Spleen (tissue), 11 donors: ENCODE measurements around the gene SNAPC5. TPM values are rescaled to one million over a fixed set of nuclear protein-coding genes. Genes with fewer than 3 reads are reported as not detected.

Experiments
- DNase-seq: peaks from one replicate; pipeline ENCODE4 v3.0.0-alpha.2; 2020
- H3K27ac ChIP-seq, 8 donors: fragments of 200-600 bp; sonication (generic) in 7 of 8; 1 replicate in 4 of 8; 2 replicates in 4 of 8; pipeline versions ENCODE4 v1.5.0 to v1.8.0; 2016 to 2021; ENCODE audit warnings: inconsistent platforms in 4 of 8, mild to moderate bottlenecking in 4 of 8, moderate library complexity in 1 of 8
- H3K27me3 ChIP-seq, 7 donors: fragments of 200-600 bp; sonication (generic) in 6 of 7; replicated peaks in 1 of 7; 1 replicate in 4 of 7; 2 replicates in 3 of 7; pipeline versions ENCODE4 v1.5.0 to v1.8.0; 2016 to 2021; ENCODE audit warnings: inconsistent platforms in 3 of 7, mild to moderate bottlenecking in 1 of 7
- H3K36me3 ChIP-seq, 6 donors: fragments of 200-600 bp; sonication (generic) in 5 of 6; 1 replicate in 4 of 6; 2 replicates in 2 of 6; pipeline versions ENCODE4 v1.5.0 to v1.8.0; 2016 to 2021; ENCODE audit warnings: inconsistent platforms in 2 of 6
- H3K4me1 ChIP-seq, 6 donors: fragments of 200-600 bp; sonication (generic) in 5 of 6; 1 replicate in 3 of 6; 2 replicates in 3 of 6; pipeline versions ENCODE4 v1.5.0 to v1.8.0; 2016 to 2021; ENCODE audit warnings: inconsistent platforms in 3 of 6
- H3K4me3 ChIP-seq, 8 donors: fragments of 200-600 bp; sonication (generic) in 7 of 8; 1 replicate in 4 of 8; 2 replicates in 4 of 8; pipeline versions ENCODE4 v1.5.0 to v1.8.0; 2016 to 2021; ENCODE audit warnings: inconsistent platforms in 4 of 8, mild to moderate bottlenecking in 4 of 8, moderate library complexity in 2 of 8
- H3K9me3 ChIP-seq, 8 donors: fragments of 200-600 bp; sonication (generic) in 7 of 8; 1 replicate in 4 of 8; 2 replicates in 4 of 8; pipeline versions ENCODE4 v1.5.0 to v1.8.0; 2016 to 2021; ENCODE audit warnings: inconsistent platforms in 4 of 8
- POLR2A ChIP-seq, 3 donors: fragments of 450-650 bp; IDR thresholded peaks; one replicate each; pipeline ENCODE4 v1.5.1; 2017; ENCODE audit warnings: antibody characterized with exemption in 3 of 3, mild to moderate bottlenecking in 1 of 3
- POLR2AphosphoS5 ChIP-seq, 3 donors: sonication (generic); formaldehyde crosslinking; IDR thresholded peaks; one replicate each; pipeline ENCODE4 v1.5.1; 2017; ENCODE audit warnings: antibody characterized with exemption in 3 of 3
- WGBS, 5 donors: extraction: QIAGEN DNeasy Blood & Tissue Kit in 3 of 5; methylation state at CpG; one replicate each; pipeline versions ENCODE4 v1.1.5 to v1.1.7; 2013 to 2018; 5-methylcytosine and 5-hydroxymethylcytosine counted together
- intact Hi-C: fragments of 100-400 bp; cut with DNase I; formaldehyde crosslinking; loops from one replicate; pipeline ENCODE4 v1.15.0; 2023; ENCODE audit warnings: low total_unique reads
- polyA plus RNA-seq, 3 donors: library from polyadenylated mRNA; stranded (reverse); fragments of 200-250 nt; gene quantifications; one replicate each; pipeline ENCODE4 v1.2.1, GENCODE V29; 2013
- total RNA-seq, 7 donors: library from RNA; depleted of rRNA in 3 of 7; stranded (reverse); fragments of >200 nt in 3 of 7; fragmentation: NEBNext Ultra II Directional in 4 of 7; extraction: Animal tissue kit (Norgen Biotek cat#: 25700) in 4 of 7; gene quantifications; one replicate each; pipeline versions ENCODE4 v1.1.0 to v1.2.1, GENCODE V29; 2016 to 2021
- TF ChIP-seq, protein P1 (sequence below), 11 experiments: fragments of 200-600 bp in 7 of 11; fragments of 450-650 bp in 4 of 11; sonication (generic) in 4 of 11; IDR thresholded peaks in 8 of 11; conservative IDR thresholded peaks in 3 of 11; 1 replicate in 7 of 11; 2 replicates in 4 of 11; pipeline versions ENCODE4 v1.4.0 to v1.8.0; 2016 to 2021; ENCODE audit warnings: antibody characterized with exemption in 11 of 11, inconsistent platforms in 4 of 11, mild to moderate bottlenecking in 1 of 11
- donor health status: healthy with polysubstance abuse.
- donor health status: DM: no; HTN: no; CAD: no; lungs with moderate emphysema.
- donor health status: DM: no; HTN: no; CAD: no.
- donor health status: Bipolar disorder and iron deficiency.
- donor health status: healthy.
- donor health status: DM: no; HTN: no; CAD: no.
- donor health status: DM: yes; HTN: yes; CAD: no.

SNAPC5 gene
- total and polyA plus RNA-seq, 10 donors, result 20.0 to 46.8 (median 26.5) TPM

DNA sequence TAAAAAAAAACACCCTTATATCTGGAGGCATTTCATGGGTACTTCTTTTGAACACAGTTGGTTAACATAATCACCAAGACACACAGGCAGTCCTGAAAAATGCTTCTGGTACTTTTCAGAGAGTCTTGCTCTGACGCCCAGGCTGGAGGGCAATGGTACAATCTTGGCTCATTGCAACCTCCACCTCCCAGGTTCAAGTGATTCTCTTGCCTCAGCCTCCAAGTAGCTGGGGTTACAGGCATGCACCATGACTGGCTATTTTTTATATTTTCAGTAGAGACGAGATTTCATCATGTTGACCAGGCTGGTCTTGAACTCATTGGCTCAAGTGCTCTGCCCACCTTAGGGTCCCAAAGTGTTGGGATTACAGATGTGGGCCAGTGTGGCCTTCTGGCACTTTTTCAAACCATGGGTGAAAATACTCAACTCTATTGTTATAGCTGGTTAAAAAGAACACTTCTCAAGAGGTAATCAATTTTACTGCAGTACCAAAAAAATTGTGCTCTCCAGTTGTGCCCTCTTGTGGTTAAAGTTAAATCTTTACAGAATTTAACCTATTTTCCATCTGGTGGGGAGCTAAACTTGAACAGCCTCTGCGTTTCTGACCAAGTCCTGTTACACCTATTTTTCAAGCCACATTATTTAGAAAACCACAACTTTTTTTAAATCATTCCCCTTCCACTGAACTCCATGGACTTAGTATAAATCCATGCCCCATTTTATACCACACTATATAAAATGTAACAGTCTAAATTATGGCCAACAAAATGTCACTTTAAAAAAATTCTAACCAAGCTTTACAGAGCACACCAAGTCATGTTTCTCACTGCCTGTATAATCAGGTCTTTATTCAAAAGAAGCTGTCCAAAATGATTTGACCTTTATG, 1.2 kb upstream of the SNAPC5 start:
- Histone ChIP-seq H3K9me3 (no peaks in the 10 kb centered on the region), H3K27ac (peak overlapping the region in 5 of 8 donors; percentile 90 to 95 (median 93)), H3K4me1 (peaks cover 27 to 90% (median 69%) of the 10 kb centered on the region in 6 donors), H3K4me3 (no peak overlapping the region), H3K36me3 (peaks cover 0 to 78% (median 70%) of the 10 kb centered on the region in 6 donors), H3K27me3 (no peaks in the 10 kb centered on the region)
- DNase-seq, result no peak
- TF ChIP-seq, protein P1, sequence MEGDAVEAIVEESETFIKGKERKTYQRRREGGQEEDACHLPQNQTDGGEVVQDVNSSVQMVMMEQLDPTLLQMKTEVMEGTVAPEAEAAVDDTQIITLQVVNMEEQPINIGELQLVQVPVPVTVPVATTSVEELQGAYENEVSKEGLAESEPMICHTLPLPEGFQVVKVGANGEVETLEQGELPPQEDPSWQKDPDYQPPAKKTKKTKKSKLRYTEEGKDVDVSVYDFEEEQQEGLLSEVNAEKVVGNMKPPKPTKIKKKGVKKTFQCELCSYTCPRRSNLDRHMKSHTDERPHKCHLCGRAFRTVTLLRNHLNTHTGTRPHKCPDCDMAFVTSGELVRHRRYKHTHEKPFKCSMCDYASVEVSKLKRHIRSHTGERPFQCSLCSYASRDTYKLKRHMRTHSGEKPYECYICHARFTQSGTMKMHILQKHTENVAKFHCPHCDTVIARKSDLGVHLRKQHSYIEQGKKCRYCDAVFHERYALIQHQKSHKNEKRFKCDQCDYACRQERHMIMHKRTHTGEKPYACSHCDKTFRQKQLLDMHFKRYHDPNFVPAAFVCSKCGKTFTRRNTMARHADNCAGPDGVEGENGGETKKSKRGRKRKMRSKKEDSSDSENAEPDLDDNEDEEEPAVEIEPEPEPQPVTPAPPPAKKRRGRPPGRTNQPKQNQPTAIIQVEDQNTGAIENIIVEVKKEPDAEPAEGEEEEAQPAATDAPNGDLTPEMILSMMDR (IDR thresholded peaks at IDR 0.05 in 8 of 11, conservative IDR thresholded peaks at IDR 0.05 in 3 of 11), result peak in 4 of 11 experiments; percentile 22 to 46 (median 30)
- no peak for TF ChIP-seq POLR2A (IDR thresholded peaks at IDR 0.05)
- WGBS, 5 donors, result 42 to 61% (median 59%) methylated on average over 3 of the region's 3 CpGs
- intact Hi-C loops, result loop anchor here (5.0 kb wide), 1 partner anchor 206 kb away; the partner anchor contains the start of gene DIS3L

DNA sequence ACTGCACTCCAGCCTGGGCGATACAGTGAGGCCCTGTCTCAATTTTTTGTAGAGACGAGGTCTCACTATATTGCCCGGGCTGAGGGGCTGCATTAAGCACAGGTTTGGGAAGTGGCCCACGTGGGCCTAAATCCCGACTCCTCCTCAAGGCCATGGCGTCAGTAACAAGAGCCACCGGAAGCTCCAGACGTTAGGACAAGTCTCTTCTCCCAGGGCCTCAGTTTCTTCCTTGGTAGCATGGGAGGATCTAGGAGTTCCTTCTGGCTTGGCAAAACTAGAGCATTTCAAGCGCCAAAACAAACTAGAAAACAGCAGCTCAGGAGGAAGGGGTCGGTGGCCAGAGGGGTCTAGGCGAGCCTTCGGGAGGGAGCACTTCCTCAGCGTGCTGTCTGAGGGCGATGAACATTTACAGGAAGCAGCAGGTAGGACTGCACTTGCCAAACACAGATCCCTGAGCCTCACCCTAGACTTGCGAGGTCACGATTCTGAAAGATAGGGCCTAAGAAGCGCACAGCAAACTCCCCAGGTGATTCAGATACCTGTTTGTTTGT, 536 bp downstream of the SNAPC5 start:
- intact Hi-C loops, result loop anchor here (5.0 kb wide), 1 partner anchor 205 kb away; the partner anchor contains the start of gene DIS3L

DNA sequence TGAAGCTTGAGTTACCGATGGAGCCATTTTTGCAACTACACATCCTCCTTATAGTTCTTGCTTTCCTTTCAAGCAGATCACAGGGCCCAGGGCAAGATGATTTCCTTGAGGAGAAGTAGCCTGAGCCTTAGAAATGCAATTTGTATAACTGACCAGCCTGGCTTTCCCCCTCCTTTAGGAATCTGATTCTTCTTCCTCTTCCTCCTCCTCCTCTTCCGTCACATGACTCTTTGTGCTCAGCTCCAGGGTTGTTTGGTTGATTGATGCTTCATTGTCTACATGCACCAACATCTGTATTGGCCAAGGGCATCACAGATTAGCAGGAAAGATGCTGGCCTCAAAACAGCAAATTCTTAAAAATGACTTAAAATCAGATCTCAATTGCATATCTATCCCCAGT, 3.3 kb downstream of the SNAPC5 start:
- Histone ChIP-seq H3K27me3 (no peaks in the 10 kb centered on the region), H3K4me3 (no peak overlapping the region), H3K36me3 (peaks cover 3 to 83% (median 71%) of the 10 kb centered on the region in 6 donors), H3K27ac (peak overlapping the region in 3 of 8 donors; percentile 29 to 49 (median 43)), H3K4me1 (peaks cover 11 to 69% (median 45%) of the 10 kb centered on the region in 6 donors), H3K9me3 (no peaks in the 10 kb centered on the region)
- intact Hi-C loops, result no loop called here
- WGBS, 5 donors, result 52 to 88% (median 61%) methylated on average over 2 of the region's 2 CpGs
- no peak for TF ChIP-seq POLR2AphosphoS5 (IDR thresholded peaks at IDR 0.05)
- no peak for TF ChIP-seq POLR2A (IDR thresholded peaks at IDR 0.05)
- TF ChIP-seq, protein P1 (IDR thresholded peaks at IDR 0.05 in 8 of 11, conservative IDR thresholded peaks at IDR 0.05 in 3 of 11), result no peak
- no peak for DNase-seq

More for the DNA sequence above, 536 bp downstream of the SNAPC5 start:
- Histone ChIP-seq H3K9me3 (no peaks in the 10 kb centered on the region), H3K27ac (peak overlapping the region; percentile 82 to 95 (median 92)), H3K4me3 (peak overlapping the region; percentile 84 to 98 (median 91)), H3K27me3 (no peaks in the 10 kb centered on the region), H3K4me1 (peaks cover 12 to 80% (median 53%) of the 10 kb centered on the region in 6 donors), H3K36me3 (peaks cover 0 to 83% (median 72%) of the 10 kb centered on the region in 6 donors)
- TF ChIP-seq POLR2AphosphoS5 (IDR thresholded peaks at IDR 0.05), result no peak
- TF ChIP-seq, protein P1 (IDR thresholded peaks at IDR 0.05 in 8 of 11, conservative IDR thresholded peaks at IDR 0.05 in 3 of 11), result no peak
- 15 to 17% (median 16%) methylated on average over 17 of the region's 17 CpGs for WGBS, 5 donors
- DNase-seq, result no peak

DNA sequence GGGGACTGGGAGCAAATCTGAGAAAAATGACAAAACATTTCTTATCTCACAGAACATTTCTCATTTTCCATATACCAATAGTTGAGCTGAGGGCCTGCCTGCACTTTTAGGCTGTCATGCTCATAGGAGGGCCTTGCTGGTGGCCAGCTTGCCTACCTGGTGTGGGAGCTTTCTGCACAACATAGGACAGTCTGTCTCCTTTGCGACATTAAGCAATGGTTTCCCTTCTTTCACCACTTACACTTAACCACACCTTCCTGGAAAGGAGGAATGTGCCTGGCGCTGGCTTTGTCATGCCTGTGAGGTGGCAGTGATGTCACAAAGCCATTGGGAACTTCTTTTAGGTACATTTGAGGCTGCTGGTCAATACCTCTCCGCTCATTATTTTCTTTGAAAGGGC, 5.7 kb downstream of the SNAPC5 start:
- intact Hi-C loops, result no loop called here
- peaks cover 3 to 95% (median 77%) of the 10 kb centered on the region in 6 donors for H3K36me3 ChIP-seq
- peaks cover 6 to 45% (median 30%) of the 10 kb centered on the region in 6 donors for H3K4me1 ChIP-seq
- no peak overlapping the region for H3K4me3 ChIP-seq
- TF ChIP-seq POLR2AphosphoS5 (IDR thresholded peaks at IDR 0.05) (peak in 1 of 3 donors; percentile 38), POLR2A (IDR thresholded peaks at IDR 0.05) (no peak)
- H3K27ac ChIP-seq, result peak overlapping the region in 1 of 8 donors; percentile 3
- H3K9me3 ChIP-seq, result no peaks in the 10 kb centered on the region
- WGBS, 5 donors, result 73 to 97% (median 81%) methylated on average over 3 of the region's 3 CpGs
- H3K27me3 ChIP-seq, result no peaks in the 10 kb centered on the region
- no peak for DNase-seq
